Panc1 (cell line): Measurements from ENCODE around the gene SYTL1. TPM values are rescaled to one million over a fixed set of nuclear protein-coding genes. Genes with fewer than 3 reads are reported as not detected.

Experiments used
- ATAC-seq: fragments of 200-7000 bp; cut with Tn5 transposase; 2 replicates; pipeline ENCODE4 v1.9.1; 2020; ENCODE audit warnings: mild to moderate bottlenecking, moderate library complexity
- BruUV-seq: library from RNA; stranded (reverse); fragments of 400-500 nt; replicated peaks from 2 replicates; lab custom pipeline; 2021; lab: Mats Ljungman, UMichigan
- CTCF ChIA-PET: fragments of 300-600 bp; sonication (Branson Sonifier 250); formaldehyde crosslinking; loops from one replicate; lab custom pipeline; 2022; ENCODE audit warnings: antibody characterized with exemption; lab: Charles Lee
- POLR2A ChIA-PET: fragments of 300-600 bp; sonication (Branson Sonifier 250); formaldehyde crosslinking; loops from one replicate; lab custom pipeline; 2022; ENCODE audit warnings: antibody characterized with exemption; lab: Charles Lee
- DNase-seq: peaks from one replicate; pipeline ENCODE4 v3.0.0-alpha.2; 2010; ENCODE audit warnings: low read depth, low spot score
- H3K27ac ChIP-seq: 2 replicates; pipeline ENCODE4 v1.5.1; 2011; ENCODE audit warnings: mild to moderate bottlenecking, low read length, inconsistent platforms
- H3K27me3 ChIP-seq: fragments of 200-500 bp; sonication (Bioruptor generic); 2 replicates; pipeline ENCODE4 v1.6.0; 2014; ENCODE audit warnings: low read length, inconsistent platforms; ENCODE audit not compliant: control insufficient read depth, insufficient read depth
- H3K36me3 ChIP-seq: fragments of 200-500 bp; sonication (Bioruptor generic); 2 replicates; pipeline ENCODE4 v1.5.1; 2014; ENCODE audit warnings: inconsistent platforms, mild to moderate bottlenecking, low read length, moderate library complexity; ENCODE audit not compliant: control insufficient read depth, insufficient read depth
- H3K4me1 ChIP-seq: 2 replicates; pipeline ENCODE4 v1.5.1; 2011; ENCODE audit warnings: inconsistent platforms, mild to moderate bottlenecking, low read length, moderate library complexity; ENCODE audit not compliant: control insufficient read depth, insufficient read depth
- H3K4me3 ChIP-seq, 2 experiments: 2 replicates each; pipeline ENCODE4 v1.5.1; 2011 to 2012; ENCODE audit warnings: low read depth in 2 of 2, low read length in 2 of 2, mild to moderate bottlenecking in 2 of 2, inconsistent platforms in 1 of 2, moderate library complexity in 1 of 2
- H3K9me3 ChIP-seq: fragments of 200-500 bp; sonication (Bioruptor generic); 2 replicates; pipeline ENCODE4 v1.5.1; 2014; ENCODE audit warnings: low read depth, mild to moderate bottlenecking, inconsistent platforms, low read length, moderate library complexity; ENCODE audit not compliant: control insufficient read depth, insufficient read depth
- CTCF ChIP-seq: fragments of 450-650 bp; IDR thresholded peaks from 2 replicates; pipeline ENCODE4 v1.5.1; 2017; ENCODE audit warnings: mild to moderate bottlenecking
- POLR2AphosphoS5 ChIP-seq: IDR thresholded peaks from 2 replicates; pipeline ENCODE4 v1.6.1; 2012; ENCODE audit warnings: mild to moderate bottlenecking, low read depth, low read length, moderate library complexity
- REST ChIP-seq, 2 experiments: IDR thresholded peaks; 2 replicates each; pipeline ENCODE4 v1.6.1; 2011 to 2012; ENCODE audit warnings: low read depth in 2 of 2, control low read depth in 1 of 2, low read length in 1 of 2, mild to moderate bottlenecking in 1 of 2, moderate library complexity in 1 of 2; ENCODE audit not compliant: insufficient read depth in 1 of 2
- SIN3A ChIP-seq: IDR thresholded peaks from 2 replicates; pipeline ENCODE4 v1.6.1; 2012; ENCODE audit warnings: low read depth, mild to moderate bottlenecking, low read length, moderate library complexity, borderline replicate concordance; ENCODE audit not compliant: insufficient read depth
- TCF7L2 ChIP-seq: IDR thresholded peaks from 2 replicates; pipeline ENCODE4 v1.6.1; 2011; ENCODE audit warnings: mild to moderate bottlenecking, low read depth, low read length, inconsistent platforms
- in situ Hi-C: cut with HindIII; loops from 2 replicates; pipeline ENCODE4 v1.10.0; 2016; ENCODE audit warnings: low sequenced_read_pairs, low pct_unique_long_range_greater_than_20kb
- intact Hi-C: fragments of 100-400 bp; cut with micrococcal nuclease; formaldehyde crosslinking; loops from one replicate; pipeline ENCODE4 v1.10.0; 2022; ENCODE audit not compliant: unreplicated experiment
- total RNA-seq: library from RNA; stranded (reverse); gene quantifications from one replicate; pipeline ENCODE4 v1.2.1, GENCODE V29; 2021; ENCODE audit not compliant: unreplicated experiment

The SYTL1 gene
- total RNA-seq, 1 experiment from 2014 or later, result 2.4 TPM

GRCh38 chr1:27358928-27359313 lies 17.1 kb downstream of the SYTL1 start:
- POLR2A ChIA-PET, result no interaction called here
- BruUV-seq, result no TSS peak
- TF ChIP-seq SIN3A, result no peak
- TF ChIP-seq TCF7L2, result no peak
- TF ChIP-seq REST (IDR thresholded peaks at IDR 0.05; ENCODE audit: insufficient read depth in 1 of 2, low read depth in 2 of 2, low read length in 1 of 2), result no peak
- TF ChIP-seq POLR2AphosphoS5, result no peak
- TF ChIP-seq CTCF, result no peak
- Histone ChIP-seq H3K27me3 (no peaks in the 10 kb centered on the region), H3K36me3 (no peaks in the 10 kb centered on the region; the same call in 1 of the 2 replicates), H3K4me1 (no peaks in the 10 kb centered on the region), H3K4me3 (no peak overlapping the region), H3K27ac (no peak overlapping the region), H3K9me3 (no peaks in the 10 kb centered on the region)
- DNase-seq, result no peak
- ATAC-seq, result no peak
- intact Hi-C loops, result no loop called here
- CTCF ChIA-PET, result interaction anchor here (1.6 to 2.2 kb wide), 2 partner anchors 7 to 38 kb away, joined by 4 to 11 read pairs; partner anchors contain the start of gene MAP3K6
- in situ Hi-C loops, result no loop called here

GRCh38 chr1:27359822-27360158 lies 18.0 kb downstream of the SYTL1 start:
- CTCF ChIA-PET, result no interaction called here
- Histone ChIP-seq H3K4me3 (no peak overlapping the region), H3K27ac (no peak overlapping the region), H3K27me3 (no peaks in the 10 kb centered on the region), H3K9me3 (no peaks in the 10 kb centered on the region), H3K36me3 (no peaks in the 10 kb centered on the region; the same call in 1 of the 2 replicates), H3K4me1 (peaks cover 2% of the 10 kb centered on the region)
- ATAC-seq (no peak), DNase-seq (no peak)
- no peak for TF ChIP-seq REST (IDR thresholded peaks at IDR 0.05; ENCODE audit: insufficient read depth in 1 of 2, low read depth in 2 of 2, low read length in 1 of 2)
- TF ChIP-seq SIN3A, result no peak
- TF ChIP-seq TCF7L2, result no peak
- BruUV-seq, result no TSS peak
- POLR2A ChIA-PET, result no interaction called here
- intact Hi-C loops (no loop called here), in situ Hi-C loops (no loop called here)
